ENCODE measurements around the gene PTX3. TPM values are rescaled to one million over a fixed set of nuclear protein-coding genes. Genes with fewer than 3 reads are reported as not detected.

The PTX3 gene
- total RNA-seq, 1 donor from 2014 or later = 44.1 TPM

GRCh38 chr3:157472648-157473047 is 36.0 kb downstream of the PTX3 start:
- Mint-ChIP-seq H3K27ac (no peak overlapping the region), H3K36me3 (no peaks in the 10 kb centered on the region), H3K4me1 (no peaks in the 10 kb centered on the region), H3K4me3 (no peak overlapping the region), H3K27me3 (ENCODE audit: low read depth) (no peaks in the 10 kb centered on the region), H3K9me3 (peaks cover 7% of the 10 kb centered on the region)
- no peak for TF ChIP-seq CTCF (IDR thresholded peaks at IDR 0.05; ENCODE audit: unreplicated experiment)
- no peak for DNase-seq (ENCODE audit: low spot score in 2 of 2, unreplicated experiment in 2 of 2)

- Mint-ChIP-seq H3K36me3 (no peaks in the 10 kb centered on the region), H3K4me1 (peaks cover 4% of the 10 kb centered on the region), H3K27me3 (ENCODE audit: low read depth) (no peaks in the 10 kb centered on the region), H3K4me3 (no peak overlapping the region), H3K9me3 (peaks cover 7% of the 10 kb centered on the region), H3K27ac (no peak overlapping the region)
- no peak for TF ChIP-seq CTCF (IDR thresholded peaks at IDR 0.05; ENCODE audit: unreplicated experiment)
- DNase-seq (ENCODE audit: low spot score in 2 of 2, unreplicated experiment in 2 of 2) = no peak
Observed at GRCh38 chr3:157475921-157476414, 39.3 kb downstream of the PTX3 start.

GRCh38 chr3:157477441-157477840 is 40.8 kb downstream of the PTX3 start:
- TF ChIP-seq CTCF (IDR thresholded peaks at IDR 0.05; ENCODE audit: unreplicated experiment) = no peak
- peaks cover 13% of the 10 kb centered on the region for H3K9me3 Mint-ChIP-seq
- no peak overlapping the region for H3K4me3 Mint-ChIP-seq
- H3K27me3 Mint-ChIP-seq (ENCODE audit: low read depth) = no peaks in the 10 kb centered on the region
- DNase-seq (ENCODE audit: low spot score in 2 of 2, unreplicated experiment in 2 of 2) = no peak
- peaks cover 4% of the 10 kb centered on the region for H3K4me1 Mint-ChIP-seq
- peaks cover 6% of the 10 kb centered on the region for H3K36me3 Mint-ChIP-seq
- H3K27ac Mint-ChIP-seq = no peak overlapping the region

- H3K27ac Mint-ChIP-seq = no peak overlapping the region
- DNase-seq (ENCODE audit: low spot score in 2 of 2, unreplicated experiment in 2 of 2) = no peak
- H3K4me1 Mint-ChIP-seq = peaks cover 4% of the 10 kb centered on the region
- peaks cover 9% of the 10 kb centered on the region for H3K36me3 Mint-ChIP-seq
- peaks cover 17% of the 10 kb centered on the region for H3K9me3 Mint-ChIP-seq
- no peaks in the 10 kb centered on the region for H3K27me3 Mint-ChIP-seq (ENCODE audit: low read depth)
- no peak overlapping the region for H3K4me3 Mint-ChIP-seq
- TF ChIP-seq CTCF (IDR thresholded peaks at IDR 0.05; ENCODE audit: unreplicated experiment) = no peak
Observed at GRCh38 chr3:157479464-157480243, 43.0 kb downstream of the PTX3 start.

- Mint-ChIP-seq H3K9me3 (peaks cover 5% of the 10 kb centered on the region), H3K4me1 (peaks cover 5% of the 10 kb centered on the region), H3K4me3 (no peak overlapping the region), H3K27me3 (ENCODE audit: low read depth) (no peaks in the 10 kb centered on the region), H3K27ac (no peak overlapping the region), H3K36me3 (peaks cover 5% of the 10 kb centered on the region)
- TF ChIP-seq CTCF (IDR thresholded peaks at IDR 0.05; ENCODE audit: unreplicated experiment) = no peak
- DNase-seq (ENCODE audit: low spot score in 2 of 2, unreplicated experiment in 2 of 2) = no peak
Observed at GRCh38 chr3:157487339-157487738, 50.7 kb downstream of the PTX3 start.
